Effector CD4-positive, alpha-beta T cell (primary cell): ENCODE results near the gene RPL35.

Experiments
- DNase-seq: peaks from one replicate; pipeline ENCODE4 v3.0.0-alpha.2; 2020

Gene RPL35

GRCh38 chr9:124814164-124814535 lies 47.6 kb downstream of the RPL35 start:
- no peak for DNase-seq

GRCh38 chr9:124813501-124814163 lies 48.1 kb downstream of the RPL35 start:
- DNase-seq: no peak

- no peak for DNase-seq
Measured at GRCh38 chr9:124813041-124813440, 48.7 kb downstream of the RPL35 start.

- no peak for DNase-seq
Measured at GRCh38 chr9:124812441-124812876, 49.3 kb downstream of the RPL35 start.

GRCh38 chr9:124810663-124811355 lies 50.9 kb downstream of the RPL35 start:
- DNase-seq: no peak

- DNase-seq: no peak
Measured at GRCh38 chr9:124809741-124810500, 51.8 kb downstream of the RPL35 start.

GRCh38 chr9:124809211-124809610 lies 52.5 kb downstream of the RPL35 start:
- no peak for DNase-seq

- no peak for DNase-seq
Measured at GRCh38 chr9:124808246-124808956, 53.4 kb downstream of the RPL35 start.
